ENCODE data around the gene SLC6A15. TPM values are rescaled to one million over a fixed set of nuclear protein-coding genes. Genes with fewer than 3 reads are reported as not detected.

Gene SLC6A15
- total RNA-seq, 2 experiments from 2014 or later: not detected

- intact Hi-C loops (cut with micrococcal nuclease): no loop called here
- ATAC-seq (no peak), DNase-seq (no peak)
- ChIA-PET CTCF (no interaction called here), POLR2A (no interaction called here)
- H3K4me1 Mint-ChIP-seq (ENCODE audit: low read depth): no peaks in the 10 kb centered on the region
- no peaks in the 10 kb centered on the region for H3K27me3 Mint-ChIP-seq
- H3K36me3 Mint-ChIP-seq (ENCODE audit: low read depth): no peaks in the 10 kb centered on the region
- no peak overlapping the region for H3K27ac Mint-ChIP-seq
- no peak for TF ChIP-seq CTCF (IDR thresholded peaks at IDR 0.05)
- H3K9me3 Mint-ChIP-seq: no peaks in the 10 kb centered on the region
- no peak overlapping the region for H3K4me3 Mint-ChIP-seq
These were observed 53.8 kb downstream of the SLC6A15 start for GRCh38 chr12:84858796-84859195.

- H3K4me3 Mint-ChIP-seq: no peak overlapping the region
- H3K4me1 Mint-ChIP-seq (ENCODE audit: low read depth): no peaks in the 10 kb centered on the region
- DNase-seq (no peak), ATAC-seq (no peak)
- H3K27me3 Mint-ChIP-seq: no peaks in the 10 kb centered on the region
- TF ChIP-seq CTCF (IDR thresholded peaks at IDR 0.05): no peak
- H3K9me3 Mint-ChIP-seq: no peaks in the 10 kb centered on the region
- no peaks in the 10 kb centered on the region for H3K36me3 Mint-ChIP-seq (ENCODE audit: low read depth)
- intact Hi-C loops (cut with micrococcal nuclease): no loop called here
- H3K27ac Mint-ChIP-seq: no peak overlapping the region
- POLR2A ChIA-PET: no interaction called here
- CTCF ChIA-PET: no interaction called here
These were observed 54.9 kb downstream of the SLC6A15 start for GRCh38 chr12:84857525-84858208.

- H3K9me3 Mint-ChIP-seq: no peaks in the 10 kb centered on the region
- H3K27ac Mint-ChIP-seq: no peak overlapping the region
- no peak for TF ChIP-seq CTCF (IDR thresholded peaks at IDR 0.05)
- peaks cover 1% of the 10 kb centered on the region for H3K27me3 Mint-ChIP-seq
- H3K4me3 Mint-ChIP-seq: no peak overlapping the region
- CTCF ChIA-PET: no interaction called here
- intact Hi-C loops (cut with micrococcal nuclease): no loop called here
- H3K36me3 Mint-ChIP-seq (ENCODE audit: low read depth): no peaks in the 10 kb centered on the region
- ATAC-seq (no peak), DNase-seq (no peak)
- POLR2A ChIA-PET: no interaction called here
- H3K4me1 Mint-ChIP-seq (ENCODE audit: low read depth): no peaks in the 10 kb centered on the region
These were observed 56.3 kb downstream of the SLC6A15 start for GRCh38 chr12:84856156-84856900.

GRCh38 chr12:84843593-84844144, 68.9 kb downstream of the SLC6A15 start:
- intact Hi-C loops (cut with micrococcal nuclease): no loop called here
- ATAC-seq (no peak), DNase-seq (no peak)
- no peak overlapping the region for H3K27ac Mint-ChIP-seq
- H3K4me1 Mint-ChIP-seq (ENCODE audit: low read depth): no peaks in the 10 kb centered on the region
- no peaks in the 10 kb centered on the region for H3K9me3 Mint-ChIP-seq
- H3K4me3 Mint-ChIP-seq: no peak overlapping the region
- ChIA-PET CTCF (interaction anchor here (1.1 to 1.2 kb wide), 2 partner anchors 31 to 214 kb away, joined by 3 to 5 read pairs; no protein-coding TSS in a partner anchor), POLR2A (no interaction called here)
- H3K36me3 Mint-ChIP-seq (ENCODE audit: low read depth): no peaks in the 10 kb centered on the region
- no peak for TF ChIP-seq CTCF (IDR thresholded peaks at IDR 0.05)
- no peaks in the 10 kb centered on the region for H3K27me3 Mint-ChIP-seq
